IPS-11a (cell line): ENCODE data around the gene ADM.

Experiments used
- H3K4me3 ChIP-seq: one replicate; pipeline ENCODE4 v1.5.1; 2013; ENCODE audit warnings: low read depth, low read length, control low read depth

The ADM gene

DNA sequence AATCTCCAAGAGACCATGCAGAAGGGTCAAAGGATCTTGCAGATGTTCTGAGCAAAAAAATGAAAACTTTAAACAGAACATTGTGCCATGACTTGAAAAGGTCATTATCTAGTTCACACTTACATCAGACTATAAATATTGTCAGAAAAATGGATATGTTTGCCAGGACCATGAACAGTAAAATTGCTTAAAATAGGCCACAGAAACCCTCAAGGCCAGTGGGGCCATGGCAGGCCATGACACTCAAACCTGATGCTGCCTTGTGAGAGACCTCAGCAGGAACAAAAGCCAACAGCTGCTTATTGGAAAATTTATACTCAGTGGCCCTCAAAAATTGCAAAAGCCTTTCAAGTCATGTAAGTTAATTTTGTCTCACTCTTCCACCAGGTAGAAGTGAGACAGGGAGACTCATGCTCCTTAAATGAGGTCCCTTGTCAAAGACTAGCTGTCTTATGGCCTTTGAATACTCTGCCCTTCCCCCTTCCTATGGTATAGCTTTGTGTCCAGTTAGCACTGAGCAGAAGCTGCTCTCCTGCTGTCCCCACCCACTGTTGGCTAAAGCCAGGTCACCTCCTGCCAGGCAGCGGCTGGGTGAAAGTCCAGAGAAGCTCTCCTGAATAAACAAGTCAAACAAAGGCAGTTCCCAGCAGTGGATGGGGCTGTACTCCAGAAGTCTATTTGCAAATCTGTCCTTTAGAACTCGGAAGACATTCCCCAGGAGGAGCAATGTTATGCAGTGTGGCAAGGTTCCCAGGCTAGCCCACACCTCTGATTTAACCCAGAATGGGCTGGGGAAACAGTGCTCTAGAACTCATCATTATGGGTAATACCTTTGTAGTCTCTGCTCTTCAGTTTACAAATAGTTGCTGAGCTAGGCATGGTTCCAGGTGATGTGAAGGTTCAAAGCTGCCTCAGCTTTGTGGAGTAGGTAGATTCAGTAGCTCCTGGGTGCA lies 21.4 kb downstream of the ADM start:
- H3K4me3 ChIP-seq, result no peak overlapping the region

- H3K4me3 ChIP-seq, result no peak overlapping the region
Measured at GRCh38 chr11:10327254-10327653, 22.4 kb downstream of the ADM start.

GRCh38 chr11:10328314-10329098 lies 23.6 kb downstream of the ADM start:
- H3K4me3 ChIP-seq, result no peak overlapping the region

- H3K4me3 ChIP-seq, result no peak overlapping the region
Measured at GRCh38 chr11:10329356-10329755, 24.5 kb downstream of the ADM start.

DNA sequence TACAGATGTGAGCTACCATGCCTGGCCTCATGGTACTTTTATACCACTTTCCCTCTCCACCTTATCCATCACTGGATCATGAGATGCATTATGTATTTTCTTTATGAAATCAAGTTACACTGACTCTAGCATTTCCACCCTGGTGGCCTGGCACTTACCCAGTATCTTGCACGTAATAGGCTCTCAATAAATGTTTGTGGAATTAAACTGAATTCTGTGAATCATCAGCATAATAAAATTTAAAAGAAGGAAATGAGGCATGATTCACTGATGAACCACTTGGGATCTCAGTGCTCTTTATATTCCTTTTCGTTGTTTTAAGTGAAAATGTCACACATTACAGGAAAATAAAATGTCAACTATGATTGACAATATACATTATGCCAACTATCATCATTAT lies 25.1 kb downstream of the ADM start:
- H3K4me3 ChIP-seq, result no peak overlapping the region

- H3K4me3 ChIP-seq, result no peak overlapping the region
Measured at GRCh38 chr11:10331548-10332289, 26.8 kb downstream of the ADM start.

GRCh38 chr11:10333490-10333889 lies 28.6 kb downstream of the ADM start:
- H3K4me3 ChIP-seq, result no peak overlapping the region

DNA sequence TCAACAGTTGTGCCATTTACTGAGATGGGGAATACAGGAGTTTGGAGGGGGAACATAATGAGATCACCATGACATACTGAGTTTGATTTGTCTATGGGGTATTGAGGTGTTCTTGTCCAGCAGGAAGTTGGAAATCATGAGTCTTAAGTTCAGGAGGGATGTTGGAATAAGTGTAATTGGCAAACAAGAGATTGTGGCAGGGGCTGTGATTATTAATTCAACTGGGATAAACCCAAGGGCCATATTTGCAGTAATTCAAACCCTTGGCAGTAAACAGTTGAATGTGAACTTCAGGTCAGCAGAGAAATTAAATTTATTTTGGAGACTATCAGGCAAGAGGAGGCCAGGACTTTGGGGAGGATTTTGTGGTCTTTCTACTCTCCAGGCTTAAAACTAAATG lies 33.4 kb downstream of the ADM start:
- H3K4me3 ChIP-seq, result no peak overlapping the region

GRCh38 chr11:10348650-10349280 lies 43.9 kb downstream of the ADM start:
- H3K4me3 ChIP-seq, result no peak overlapping the region

GRCh38 chr11:10349281-10349665 lies 44.4 kb downstream of the ADM start:
- no peak overlapping the region for H3K4me3 ChIP-seq

- H3K4me3 ChIP-seq, result no peak overlapping the region
Measured at GRCh38 chr11:10349806-10350205, 44.9 kb downstream of the ADM start.

DNA sequence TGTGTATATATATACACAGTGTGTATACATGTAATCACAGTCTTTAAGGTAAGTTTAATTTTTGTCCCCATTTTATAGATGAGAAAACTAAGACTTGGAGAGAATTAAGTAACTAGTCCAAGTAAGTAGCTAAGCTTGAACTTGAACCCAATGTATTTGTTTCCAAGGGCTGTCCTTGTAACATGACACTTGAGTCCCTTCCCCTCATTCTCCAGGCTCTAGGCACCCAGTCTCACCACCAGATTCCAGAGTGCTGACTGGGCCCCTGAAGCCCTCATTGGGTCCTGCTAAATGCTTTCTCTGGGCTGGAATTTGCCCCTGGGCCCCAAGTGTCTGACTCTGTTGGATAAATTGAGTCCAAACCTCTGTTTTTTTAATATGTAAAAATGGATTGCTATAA lies 45.5 kb downstream of the ADM start:
- no peak overlapping the region for H3K4me3 ChIP-seq

- H3K4me3 ChIP-seq, result no peak overlapping the region
Measured at GRCh38 chr11:10351435-10351764, 46.5 kb downstream of the ADM start.

GRCh38 chr11:10351765-10352641 lies 47.1 kb downstream of the ADM start:
- H3K4me3 ChIP-seq, result no peak overlapping the region

DNA sequence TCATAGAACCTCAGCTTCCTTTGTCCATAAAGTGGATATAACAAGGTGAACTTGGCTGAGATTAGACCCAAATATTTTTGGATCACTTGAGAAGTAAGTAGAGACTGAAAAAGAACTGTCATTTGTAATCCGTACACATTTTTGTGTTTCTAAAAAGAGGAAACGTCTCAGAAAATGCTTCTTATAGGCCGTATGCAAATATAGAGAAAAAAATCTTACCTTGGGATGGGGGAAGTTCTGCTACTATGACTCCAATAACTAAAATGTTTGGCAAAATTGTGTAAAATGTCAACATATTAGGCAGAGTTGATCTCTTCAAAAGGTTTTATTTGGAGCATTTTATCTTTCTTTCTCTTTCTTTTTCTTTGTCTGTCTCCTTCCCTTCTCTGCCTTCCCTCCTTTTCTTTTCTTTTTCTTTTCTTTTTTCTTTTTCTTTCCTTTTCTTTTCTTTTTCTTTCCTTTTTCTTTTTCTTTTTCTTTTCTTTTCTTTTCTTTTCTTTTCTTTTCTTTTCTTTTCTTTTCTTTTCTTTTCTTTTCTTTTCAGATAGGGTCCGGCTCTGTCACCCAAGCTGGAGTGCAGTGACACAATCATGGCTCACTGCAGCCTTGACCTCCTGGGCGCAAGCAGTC lies 48.2 kb downstream of the ADM start:
- no peak overlapping the region for H3K4me3 ChIP-seq

DNA sequence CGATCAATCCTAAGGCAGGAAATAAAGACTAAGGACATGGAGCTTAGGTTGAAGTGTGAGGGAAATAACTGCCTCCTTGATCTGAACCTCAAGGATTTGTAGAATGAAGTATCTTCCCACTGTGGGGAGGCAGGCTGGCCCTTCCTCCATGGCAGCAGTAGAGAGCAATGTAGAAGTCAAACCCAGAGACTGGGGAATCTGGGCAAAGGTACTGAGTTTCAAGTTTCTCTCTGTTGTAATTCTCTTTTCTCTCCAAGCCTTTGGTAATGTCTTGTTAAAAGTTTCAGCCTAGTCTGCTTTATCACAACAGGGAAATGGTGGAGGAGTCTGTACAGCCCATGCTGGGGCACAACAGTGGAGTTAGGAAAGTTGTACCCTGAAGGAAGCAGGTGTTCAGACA lies 49.5 kb downstream of the ADM start:
- no peak overlapping the region for H3K4me3 ChIP-seq

DNA sequence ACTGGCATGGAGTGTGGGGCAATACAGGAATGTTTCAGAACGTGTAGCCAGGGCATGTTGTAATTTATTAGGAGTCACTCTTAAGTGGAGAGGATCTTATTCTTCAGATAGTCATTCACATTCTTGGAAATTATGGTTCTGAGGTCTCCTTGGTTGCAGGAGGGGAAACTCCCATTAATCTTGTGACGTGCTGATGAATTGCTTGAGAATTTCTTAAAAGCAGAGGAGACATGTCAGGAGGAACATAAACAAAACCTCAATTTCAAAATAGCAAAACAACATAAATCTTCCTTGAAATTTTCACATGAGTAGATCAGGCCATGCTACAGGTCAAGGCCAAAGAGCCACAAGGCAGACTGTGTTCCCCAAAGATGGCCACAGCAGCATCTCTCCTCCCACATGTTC lies 50.4 kb downstream of the ADM start:
- no peak overlapping the region for H3K4me3 ChIP-seq

DNA sequence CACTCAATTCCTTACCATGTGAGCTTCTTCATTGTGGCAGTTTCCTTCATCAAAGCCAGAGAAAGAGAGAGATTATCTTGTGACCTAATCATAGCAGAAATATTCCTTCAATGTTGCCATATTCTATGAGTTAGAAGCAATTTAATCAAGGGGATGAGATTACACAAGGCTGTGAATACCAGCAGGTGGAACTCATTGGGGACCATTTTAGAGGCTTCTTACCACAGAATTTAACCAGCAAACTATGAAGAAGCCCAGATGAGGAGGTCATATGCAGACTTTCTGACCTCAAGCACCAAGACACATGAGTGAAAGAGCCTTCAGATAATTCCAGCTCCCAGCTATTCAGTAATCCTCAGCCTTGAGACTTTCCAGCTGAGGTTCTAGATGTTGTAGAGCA lies 51.3 kb downstream of the ADM start:
- no peak overlapping the region for H3K4me3 ChIP-seq
